Smooth muscle cell (in vitro differentiated cells): Measurements from ENCODE around the gene NOP14. TPM values are rescaled to one million over a fixed set of nuclear protein-coding genes. Genes with fewer than 3 reads are reported as not detected.
"Not testable (repeated sequence)": the region's sequence is repeated elsewhere in the genome, so short reads cannot be mapped to it uniquely, and the experiment has no call there.

Experiments
- DNase-seq: peaks from one replicate; lab custom pipeline; 2025; ENCODE audit not compliant: unreplicated experiment; lab: John Stamatoyannopoulos, UW
- H2AFZ ChIP-seq: fragments of 200-600 bp; sonication (generic); 2 replicates; pipeline ENCODE4 v1.6.0; 2016; ENCODE audit warnings: antibody characterized with exemption, low read depth, mild to moderate bottlenecking
- H3F3A ChIP-seq: fragments of 200-600 bp; sonication (generic); 2 replicates; pipeline ENCODE4 v1.6.0; 2017; ENCODE audit warnings: antibody characterized with exemption, low read depth
- H3K27ac ChIP-seq: fragments of 200-600 bp; sonication (generic); 2 replicates; pipeline ENCODE4 v1.5.1; 2016; ENCODE audit warnings: low read depth, mild to moderate bottlenecking
- H3K27me3 ChIP-seq: fragments of 200-600 bp; sonication (generic); 2 replicates; pipeline ENCODE4 v1.6.1; 2016; ENCODE audit warnings: low read depth, mild to moderate bottlenecking
- H3K36me3 ChIP-seq: fragments of 200-600 bp; sonication (generic); 2 replicates; pipeline ENCODE4 v1.5.1; 2016; ENCODE audit warnings: low read depth
- H3K4me1 ChIP-seq: fragments of 200-600 bp; sonication (generic); 2 replicates; pipeline ENCODE4 v1.5.1; 2016; ENCODE audit warnings: low read depth
- H3K4me2 ChIP-seq: fragments of 200-600 bp; sonication (generic); 2 replicates; pipeline ENCODE4 v1.6.0; 2016; ENCODE audit warnings: mild to moderate bottlenecking
- H3K4me3 ChIP-seq: fragments of 200-600 bp; sonication (generic); 2 replicates; pipeline ENCODE4 v1.5.1; 2016; ENCODE audit warnings: mild to moderate bottlenecking
- H3K79me2 ChIP-seq: fragments of 200-600 bp; sonication (generic); 2 replicates; pipeline ENCODE4 v1.6.0; 2016; ENCODE audit warnings: low read depth, mild to moderate bottlenecking
- H3K9ac ChIP-seq: fragments of 200-600 bp; sonication (generic); 2 replicates; pipeline ENCODE4 v1.6.0; 2016; ENCODE audit warnings: low read depth
- H3K9me3 ChIP-seq: fragments of 200-600 bp; sonication (generic); replicated peaks from 2 replicates; pipeline ENCODE4 v1.5.1; 2016; ENCODE audit warnings: low read depth
- H4K20me1 ChIP-seq: fragments of 200-600 bp; sonication (generic); 2 replicates; pipeline ENCODE4 v1.6.0; 2016; ENCODE audit warnings: low read depth
- CTCF ChIP-seq: fragments of 200-600 bp; sonication (generic); IDR thresholded peaks from 2 replicates; pipeline ENCODE4 v1.5.1; 2017; ENCODE audit warnings: borderline replicate concordance, mild to moderate bottlenecking, antibody characterized with exemption; ENCODE audit not compliant: insufficient read depth, poor library complexity, severe bottlenecking
- WGBS: methylation state at CpG from one replicate; pipeline ENCODE4 v1.1.7; 2016; ENCODE audit warnings: low lambda C conversion rate; 5-methylcytosine and 5-hydroxymethylcytosine counted together
- polyA plus RNA-seq: library from polyadenylated mRNA; unstranded; fragments of >200 nt; fragmentation: Nextera tagmentation; extraction: Ambion mirVana; gene quantifications from 2 replicates; pipeline ENCODE4 v1.2.1, GENCODE V29; 2016
- total RNA-seq: library from RNA; depleted of rRNA; stranded (reverse); fragments of >200 nt; gene quantifications from 2 replicates; pipeline ENCODE4 v1.2.3, GENCODE V29; 2014

The NOP14 gene
- total and polyA plus RNA-seq, 2 experiments from 2014 or later: 10.9 to 18.5 TPM

DNA sequence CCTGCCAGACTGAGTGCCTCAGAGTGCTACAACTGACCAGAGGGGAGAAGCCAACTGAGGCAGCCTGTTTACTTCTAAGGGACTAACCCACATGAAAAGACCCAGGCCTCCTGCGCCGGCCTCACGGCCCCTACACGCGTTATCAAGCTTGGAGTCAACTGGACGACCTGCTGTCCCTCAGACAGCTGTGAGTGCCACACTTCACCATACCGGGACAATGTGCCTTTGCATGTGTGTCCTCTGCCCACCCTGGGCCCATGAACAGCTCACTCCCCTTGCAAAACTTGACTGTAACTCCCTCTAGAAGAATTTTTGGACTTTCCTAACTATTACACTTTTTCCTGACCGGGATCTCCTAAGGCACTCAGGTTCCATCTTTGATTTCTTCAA, 1.8 kb downstream of the NOP14 start:
- Histone ChIP-seq H3K9ac (no peak overlapping the region), H3K36me3 (no peaks in the 10 kb centered on the region), H3F3A (peaks cover 20% of the 10 kb centered on the region), H3K9me3 (no peaks in the 10 kb centered on the region), H3K4me3 (peak overlapping the region; percentile 90), H3K4me2 (peak overlapping the region; percentile 88), H3K27ac (peak overlapping the region; percentile 92), H3K27me3 (no peaks in the 10 kb centered on the region), H2AFZ (no peak overlapping the region), H3K79me2 (peaks cover 71% of the 10 kb centered on the region), H3K4me1 (peaks cover 32% of the 10 kb centered on the region), H4K20me1 (peaks cover 49% of the 10 kb centered on the region)
- 73% methylated on average over 8 of the region's 8 CpGs for WGBS
- no peak for TF ChIP-seq CTCF
- DNase-seq: no peak

DNA sequence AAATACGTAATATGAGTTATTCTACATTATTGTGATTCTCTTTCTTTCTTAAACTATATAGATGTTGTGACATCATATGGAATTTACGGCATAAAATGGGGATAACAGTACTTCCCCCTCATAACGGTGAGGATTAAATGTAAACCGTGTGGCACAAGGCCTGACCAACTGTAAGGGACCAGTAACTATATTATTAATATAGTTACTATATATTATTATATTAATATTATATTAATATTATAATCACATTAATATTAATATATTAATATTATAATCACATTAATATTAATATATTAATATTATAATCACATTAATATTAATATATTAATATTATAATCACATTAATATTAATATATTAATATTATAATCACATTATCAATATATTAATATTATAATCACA, 2.8 kb downstream of the NOP14 start:
- WGBS: 94% methylated on average over 4 of the region's 4 CpGs
- Histone ChIP-seq H3K4me1 (peaks cover 32% of the 10 kb centered on the region), H3K79me2 (peaks cover 76% of the 10 kb centered on the region), H3F3A (peaks cover 28% of the 10 kb centered on the region), H4K20me1 (peaks cover 58% of the 10 kb centered on the region)
- H3K9me3 ChIP-seq, H2AFZ ChIP-seq, H3K4me2 ChIP-seq, H3K36me3 ChIP-seq, H3K27ac ChIP-seq, H3K4me3 ChIP-seq, H3K27me3 ChIP-seq, DNase-seq, H3K9ac ChIP-seq: not testable (repeated sequence)

- Histone ChIP-seq H3K4me2 (peak overlapping the region; percentile 68), H3F3A (peaks cover 28% of the 10 kb centered on the region), H3K9me3 (no peaks in the 10 kb centered on the region), H4K20me1 (peaks cover 64% of the 10 kb centered on the region), H3K79me2 (peaks cover 65% of the 10 kb centered on the region), H3K27me3 (no peaks in the 10 kb centered on the region), H3K4me3 (no peak overlapping the region), H3K9ac (peak overlapping the region; percentile 8), H3K36me3 (no peaks in the 10 kb centered on the region), H2AFZ (no peak overlapping the region), H3K4me1 (peaks cover 27% of the 10 kb centered on the region), H3K27ac (peak overlapping the region; percentile 65)
- TF ChIP-seq CTCF: no peak
- DNase-seq: no peak
- 41% methylated on average over 9 of the region's 9 CpGs for WGBS
Observed at GRCh38 chr4:2958446-2958845, 4.8 kb downstream of the NOP14 start.

DNA sequence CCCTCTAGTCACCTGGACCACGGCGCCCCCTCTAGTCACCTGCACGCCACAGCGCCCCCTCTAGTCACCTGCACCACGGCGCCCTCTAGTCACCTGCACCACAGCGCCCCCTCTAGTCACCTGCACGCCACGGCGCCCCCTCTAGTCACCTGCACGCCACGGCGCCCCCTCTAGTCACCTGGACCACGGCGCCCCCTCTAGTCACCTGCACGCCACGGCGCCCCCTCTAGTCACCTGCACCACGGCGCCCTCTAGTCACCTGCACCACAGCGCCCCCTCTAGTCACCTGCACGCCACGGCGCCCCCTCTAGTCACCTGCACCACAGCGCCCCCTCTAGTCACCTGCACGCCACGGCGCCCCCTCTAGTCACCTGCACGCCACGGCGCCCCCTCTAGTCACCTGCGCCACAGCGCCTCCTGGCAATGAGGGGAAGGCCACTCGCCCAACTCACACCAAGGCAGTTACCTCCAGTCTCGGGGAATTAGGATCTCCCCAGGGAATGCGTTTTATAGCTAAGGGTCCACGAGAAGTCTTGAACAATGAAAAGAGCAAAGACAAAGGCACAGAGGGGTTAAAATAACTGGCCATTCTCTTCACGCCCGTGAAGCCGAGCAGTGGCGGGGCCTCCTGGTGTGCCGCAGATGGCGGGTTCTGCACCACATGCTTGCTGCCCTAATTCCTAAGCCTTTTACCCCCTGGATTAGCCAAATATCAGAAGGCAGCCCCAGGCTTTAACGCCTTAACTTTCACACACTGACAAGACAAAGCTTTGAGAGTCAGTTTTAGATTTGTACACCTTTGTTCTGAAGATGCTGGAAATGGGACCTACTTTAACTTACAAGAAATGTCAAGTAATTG, 7.8 kb downstream of the NOP14 start:
- not testable (repeated sequence) for DNase-seq, H3K9me3 ChIP-seq, H3K9ac ChIP-seq, H3K4me2 ChIP-seq, H3K27ac ChIP-seq, H3K27me3 ChIP-seq, H2AFZ ChIP-seq, H3K4me3 ChIP-seq
- 98% methylated on average over 25 of the region's 44 CpGs for WGBS
- TF ChIP-seq CTCF: peak; percentile 18
- Histone ChIP-seq H3F3A (peaks cover 18% of the 10 kb centered on the region), H4K20me1 (peaks cover 51% of the 10 kb centered on the region), H3K4me1 (peaks cover 13% of the 10 kb centered on the region), H3K36me3 (peaks cover 16% of the 10 kb centered on the region), H3K79me2 (peaks cover 45% of the 10 kb centered on the region)
